GM12878 (cell line): Measurements from ENCODE around the gene MRPL16. TPM values are rescaled to one million over a fixed set of nuclear protein-coding genes. Genes with fewer than 3 reads are reported as not detected.

Experiments used
- BHLHE40 ChIP-seq, 2 experiments: fragments of 450-650 bp in 1 of 2; IDR thresholded peaks; 2 replicates each; pipeline ENCODE4 v1.6.1; 2011 to 2017; ENCODE audit warnings: low read depth in 2 of 2, borderline replicate concordance in 1 of 2, improper control_type of control experiment in 1 of 2, low read length in 1 of 2, mild to moderate bottlenecking in 1 of 2
- CHD2 ChIP-seq: IDR thresholded peaks from 2 replicates; pipeline ENCODE4 v1.6.1; 2011; ENCODE audit warnings: low read depth, low read length, improper control_type of control experiment, borderline replicate concordance
- CREB1 ChIP-seq: IDR thresholded peaks from 2 replicates; pipeline ENCODE4 v1.6.1; 2012; ENCODE audit warnings: low read depth, mild to moderate bottlenecking, inconsistent platforms
- CREM ChIP-seq: IDR thresholded peaks from 2 replicates; pipeline ENCODE4 v1.6.1; 2014; ENCODE audit warnings: antibody characterized with exemption, low read depth
- EGR1 ChIP-seq, 2 experiments: IDR thresholded peaks; 1 replicate in 1 of 2; 2 replicates in 1 of 2; pipeline ENCODE4 v1.6.1; 2011 to 2012; ENCODE audit warnings: low read depth in 2 of 2, low read length in 2 of 2, borderline replicate concordance in 1 of 2, mild to moderate bottlenecking in 1 of 2, moderate library complexity in 1 of 2
- FOXM1 ChIP-seq: IDR thresholded peaks from 2 replicates; pipeline ENCODE4 v1.6.1; 2012; ENCODE audit warnings: low read depth, mild to moderate bottlenecking, inconsistent platforms, low read length, moderate library complexity
- HDAC6 ChIP-seq: fragments of 200-600 bp; sonication (generic); IDR thresholded peaks from one replicate; pipeline ENCODE4 v1.8.0; 2017; ENCODE audit warnings: antibody characterized with exemption; ENCODE audit not compliant: unreplicated experiment
- HDGF ChIP-seq: fragments of 450-650 bp; IDR thresholded peaks from 2 replicates; pipeline ENCODE4 v1.6.1; 2016; ENCODE audit warnings: antibody characterized with exemption
- IKZF1 ChIP-seq: fragments of 450-650 bp; conservative IDR thresholded peaks from 2 replicates; pipeline ENCODE4 v1.6.1; 2017; ENCODE audit warnings: antibody characterized with exemption, mild to moderate bottlenecking
- IRF4 ChIP-seq: IDR thresholded peaks from 2 replicates; pipeline ENCODE4 v1.6.1; 2011; ENCODE audit warnings: low read depth, low read length
- POLR2AphosphoS2 ChIP-seq: IDR thresholded peaks from 2 replicates; pipeline ENCODE4 v1.6.1; 2011; ENCODE audit warnings: low read depth, mild to moderate bottlenecking, low read length, improper control_type of control experiment, moderate library complexity
- RFX5 ChIP-seq: IDR thresholded peaks from 2 replicates; pipeline ENCODE4 v1.6.1; 2011; ENCODE audit warnings: low read depth, low read length, improper control_type of control experiment
- RUNX3 ChIP-seq: IDR thresholded peaks from 2 replicates; pipeline ENCODE4 v1.6.1; 2012; ENCODE audit warnings: low read length, inconsistent platforms
- SMARCA5 ChIP-seq: fragments of 450-650 bp; IDR thresholded peaks from 2 replicates; pipeline ENCODE4 v1.6.1; 2017; ENCODE audit warnings: mild to moderate bottlenecking
- SMC3 ChIP-seq: IDR thresholded peaks from 2 replicates; pipeline ENCODE4 v1.6.1; 2011; ENCODE audit warnings: low read length, improper control_type of control experiment, borderline replicate concordance
- SPI1 ChIP-seq: IDR thresholded peaks from 2 replicates; pipeline ENCODE4 v1.6.1; 2011; ENCODE audit warnings: low read depth, mild to moderate bottlenecking, low read length, moderate library complexity, borderline replicate concordance; ENCODE audit not compliant: insufficient read depth
- SRF ChIP-seq, 2 experiments: IDR thresholded peaks; 2 replicates each; pipeline ENCODE4 v1.6.1; 2011; ENCODE audit warnings: low read depth in 2 of 2, low read length in 2 of 2, mild to moderate bottlenecking in 1 of 2, moderate library complexity in 1 of 2
- TAF1 ChIP-seq: IDR thresholded peaks from 2 replicates; pipeline ENCODE4 v1.6.1; 2011; ENCODE audit warnings: mild to moderate bottlenecking, low read depth, low read length, borderline replicate concordance
- TARDBP ChIP-seq: IDR thresholded peaks from 2 replicates; pipeline ENCODE4 v1.6.1; 2016; ENCODE audit warnings: borderline replicate concordance
- ZBTB11 ChIP-seq: fragments of 450-650 bp; formaldehyde crosslinking; IDR thresholded peaks from 2 replicates; pipeline ENCODE4 v1.5.0; 2022; ENCODE audit warnings: mild to moderate bottlenecking, missing genetic modification characterization
- ZNF274 ChIP-seq: IDR thresholded peaks from one replicate; pipeline ENCODE4 v1.8.0; 2011; ENCODE audit not compliant: insufficient read length, insufficient read depth
- ZNF687 ChIP-seq: fragments of 450-650 bp; IDR thresholded peaks from 2 replicates; pipeline ENCODE4 v1.6.1; 2017; ENCODE audit warnings: mild to moderate bottlenecking, moderate library complexity
- polyA plus RNA-seq, 11 experiments: library from polyadenylated mRNA; depleted of rRNA in 4 of 11; unstranded in 6 of 11; stranded (reverse) in 5 of 11; fragments of >200 nt; fragmentation: Nextera tagmentation in 4 of 11; fragmentation: Illumina TruSeq in 1 of 11; extraction: Ambion mirVana in 4 of 11; extraction: Trizol in 1 of 11; gene quantifications; 1 replicate in 1 of 11; 2 replicates in 10 of 11; pipeline versions ENCODE4 v1.2.1 to v1.2.3, GENCODE V29; 2011 to 2016; ENCODE audit warnings: inconsistent platforms in 2 of 11, missing spikeins in 2 of 11, low read depth in 1 of 11
- total RNA-seq, 4 experiments: library from RNA; depleted of rRNA in 3 of 4; stranded (reverse); fragments of >200 nt in 3 of 4; fragmentation: Illumina TruSeq in 1 of 4; extraction: Trizol in 1 of 4; gene quantifications; 2 replicates each; pipeline versions ENCODE4 v1.2.1 to v1.2.3, GENCODE V29; 2013 to 2021

MRPL16 gene
- total and polyA plus RNA-seq, 10 of the 15 experiments (the other 5 are each of a cell fraction or from before 2014, with no cell fraction given): 38.2 to 167 (median 106) TPM

- TF ChIP-seq ZNF687 (no peak), RFX5 (no peak), SMC3 (peak; percentile 64; the same call in 1 of the 2 replicates), HDAC6 (no peak), CREM (0 out of 2 replicates have a peak, but pooled peaks have one; percentile 11), TARDBP (no peak), SRF (IDR thresholded peaks at IDR 0.05; ENCODE audit: low read depth in 2 of 2, low read length in 2 of 2) (no peak), SMARCA5 (0 out of 2 replicates have a peak, but pooled peaks have one; percentile 51), IKZF1 (no peak), ZBTB11 (CRISPR knock-in tag) (no peak), POLR2AphosphoS2 (no peak), ZNF274 (no peak), CREB1 (no peak), TAF1 (no peak), SPI1 (no peak), BHLHE40 (IDR thresholded peaks at IDR 0.05; ENCODE audit: borderline replicate concordance in 1 of 2, low read depth in 2 of 2, low read length in 1 of 2) (no peak), RUNX3 (peak; percentile 51; the same call in 1 of the 2 replicates), CHD2 (no peak), IRF4 (no peak), FOXM1 (peak; percentile 28; the same call in 1 of the 2 replicates), EGR1 (IDR thresholded peaks at IDR 0.05; ENCODE audit: borderline replicate concordance in 1 of 2, low read depth in 2 of 2, low read length in 2 of 2) (no peak), HDGF (no peak)
Observed at GRCh38 chr11:59822989-59823566, 12.5 kb upstream of the MRPL16 start (continued).
